Fibroblast of the aortic adventitia (primary cell): ENCODE data around the gene C6orf62. TPM values are rescaled to one million over a fixed set of nuclear protein-coding genes. Genes with fewer than 3 reads are reported as not detected.
"Not testable (repeated sequence)": the region's sequence is repeated elsewhere in the genome, so short reads cannot be mapped to it uniquely, and the experiment has no call there.

Experiments used
- DNase-seq: peaks from one replicate; pipeline ENCODE4 v3.0.0-alpha.2; 2010; ENCODE audit warnings: low read depth
- H3K4me3 ChIP-seq: 2 replicates; pipeline ENCODE4 v1.5.1; 2011; ENCODE audit warnings: low read depth, mild to moderate bottlenecking, control low read depth, low read length, moderate library complexity
- CTCF ChIP-seq: IDR thresholded peaks from 2 replicates; pipeline ENCODE4 v1.5.1; 2011; ENCODE audit warnings: mild to moderate bottlenecking, low read length, control low read depth, inconsistent platforms; ENCODE audit not compliant: insufficient read depth
- total RNA-seq: library from RNA; depleted of rRNA; stranded (reverse); fragments of >200 nt; gene quantifications from 2 replicates; pipeline ENCODE4 v1.2.3, GENCODE V29; 2012; ENCODE audit warnings: low replicate concordance

The C6orf62 gene
- total RNA-seq, 1 donor: 121 TPM

GRCh38 chr6:24721461-24722215 lies 2.7 kb upstream of the C6orf62 start:
- no peak for TF ChIP-seq CTCF
- no peak for DNase-seq
- H3K4me3 ChIP-seq: peak overlapping the region; percentile 82

GRCh38 chr6:24720604-24721460 lies 1.9 kb upstream of the C6orf62 start:
- peak overlapping the region; percentile 94 for H3K4me3 ChIP-seq
- TF ChIP-seq CTCF: no peak
- DNase-seq: peak; percentile 100

- peak; percentile 30 for DNase-seq
- TF ChIP-seq CTCF: no peak
- H3K4me3 ChIP-seq: peak overlapping the region; percentile 94
Measured at GRCh38 chr6:24720131-24720603, 1.2 kb upstream of the C6orf62 start.

- H3K4me3 ChIP-seq: peak overlapping the region; percentile 94
- no peak for DNase-seq
- TF ChIP-seq CTCF: no peak
Measured at GRCh38 chr6:24718449-24719124, 367 bp downstream of the C6orf62 start.

- peak overlapping the region; percentile 94 for H3K4me3 ChIP-seq
- DNase-seq: not testable (repeated sequence)
Measured at GRCh38 chr6:24716602-24717148, 2.3 kb downstream of the C6orf62 start.

- no peak for DNase-seq
- no peak for TF ChIP-seq CTCF
- H3K4me3 ChIP-seq: no peak overlapping the region
Measured at GRCh38 chr6:24710519-24711303, 8.2 kb downstream of the C6orf62 start.
